ENCODE measurements around the gene MKX. TPM values are rescaled to one million over a fixed set of nuclear protein-coding genes. Genes with fewer than 3 reads are reported as not detected.

MKX gene
- total and polyA plus RNA-seq, 2 donors from 2014 or later: 1.3 TPM; not detected in 1

GRCh38 chr10:27747096-27747451 lies 1.5 kb upstream of the MKX start:
- TF ChIP-seq CTCF (IDR thresholded peaks at IDR 0.05; ENCODE audit: borderline replicate concordance, extremely low read depth, insufficient read depth): no peak
- H3K36me3 ChIP-seq (ENCODE audit: control insufficient read depth in 2 of 3, insufficient read depth in 3 of 3, low read length in 3 of 3): no peaks in the 10 kb centered on the region
- peaks cover 45% of the 10 kb centered on the region for H3K27me3 ChIP-seq (ENCODE audit: control insufficient read depth, insufficient read depth, low read length)
- H3K4me3 ChIP-seq (ENCODE audit: low read length in 3 of 3): no peak overlapping the region
- H3K9ac ChIP-seq (ENCODE audit: low read length in 3 of 3): no peak overlapping the region
- H3K27ac ChIP-seq (ENCODE audit: low read depth in 2 of 2, low read length in 2 of 2): no peak overlapping the region
- peaks cover 0 to 21% (median 0%) of the 10 kb centered on the region in 3 donors for H3K4me1 ChIP-seq (ENCODE audit: control insufficient read depth in 2 of 3, insufficient read depth in 2 of 3, low read depth in 1 of 3, low read length in 3 of 3)
- intact Hi-C loops (cut with DNase I): no loop called here
- FAIRE-seq (no peak), DNase-seq (peak in 3 of 5 donors; percentile 23 to 60 (median 29))
- H3K9me3 ChIP-seq (ENCODE audit: control insufficient read depth in 2 of 3, insufficient read depth in 1 of 3, low read length in 3 of 3): no peaks in the 10 kb centered on the region

- no peak overlapping the region for H3K9ac ChIP-seq (ENCODE audit: low read length in 3 of 3)
- H3K4me1 ChIP-seq (ENCODE audit: control insufficient read depth in 2 of 3, insufficient read depth in 2 of 3, low read depth in 1 of 3, low read length in 3 of 3): peaks cover 0 to 21% (median 0%) of the 10 kb centered on the region in 3 donors
Observed at GRCh38 chr10:27746397-27747095, 927 bp upstream of the MKX start.

GRCh38 chr10:27744802-27745731 lies 552 bp downstream of the MKX start:
- FAIRE-seq: no peak
- Histone ChIP-seq H3K9ac (ENCODE audit: low read length in 3 of 3) (no peak overlapping the region), H3K27me3 (ENCODE audit: control insufficient read depth, insufficient read depth, low read length) (peaks cover 58% of the 10 kb centered on the region), H3K4me3 (ENCODE audit: low read length in 3 of 3) (no peak overlapping the region), H3K27ac (ENCODE audit: low read depth in 2 of 2, low read length in 2 of 2) (no peak overlapping the region), H3K9me3 (ENCODE audit: control insufficient read depth in 2 of 3, insufficient read depth in 1 of 3, low read length in 3 of 3) (no peaks in the 10 kb centered on the region), H3K36me3 (ENCODE audit: control insufficient read depth in 2 of 3, insufficient read depth in 3 of 3, low read length in 3 of 3) (no peaks in the 10 kb centered on the region), H3K4me1 (ENCODE audit: control insufficient read depth in 2 of 3, insufficient read depth in 2 of 3, low read depth in 1 of 3, low read length in 3 of 3) (peaks cover 0 to 22% (median 0%) of the 10 kb centered on the region in 3 donors)
- TF ChIP-seq CTCF (IDR thresholded peaks at IDR 0.05; ENCODE audit: borderline replicate concordance, extremely low read depth, insufficient read depth): no peak
- intact Hi-C loops (cut with DNase I): no loop called here
- DNase-seq: peak in 4 of 5 donors; percentile 12 to 71 (median 33)

More at GRCh38 chr10:27746397-27747095, 927 bp upstream of the MKX start:
- H3K4me3 ChIP-seq (ENCODE audit: low read length in 3 of 3): peak overlapping the region in 1 of 3 donors; percentile 21
- FAIRE-seq (no peak), DNase-seq (peak in 3 of 5 donors; percentile 9 to 43 (median 35))
- H3K27ac ChIP-seq (ENCODE audit: low read depth in 2 of 2, low read length in 2 of 2): no peak overlapping the region
- intact Hi-C loops (cut with DNase I): no loop called here
- no peak for TF ChIP-seq CTCF (IDR thresholded peaks at IDR 0.05; ENCODE audit: borderline replicate concordance, extremely low read depth, insufficient read depth)
- no peaks in the 10 kb centered on the region for H3K36me3 ChIP-seq (ENCODE audit: control insufficient read depth in 2 of 3, insufficient read depth in 3 of 3, low read length in 3 of 3)
- no peaks in the 10 kb centered on the region for H3K9me3 ChIP-seq (ENCODE audit: control insufficient read depth in 2 of 3, insufficient read depth in 1 of 3, low read length in 3 of 3)
- peaks cover 49% of the 10 kb centered on the region for H3K27me3 ChIP-seq (ENCODE audit: control insufficient read depth, insufficient read depth, low read length)
